Measurements from ENCODE around the gene DSPP. TPM values are rescaled to one million over a fixed set of nuclear protein-coding genes. Genes with fewer than 3 reads are reported as not detected.

The DSPP gene
- total and polyA plus RNA-seq, 2 of the 8 experiments (the other 6 are each of a cell fraction or from before 2014, with no cell fraction given): not detected

GRCh38 chr4:87608229-87608628, at the start of gene DSPP (continued):
- TF ChIP-seq CHD7 (IDR thresholded peaks at IDR 0.05; ENCODE audit: insufficient replicate concordance, low read length): no peak
- no peak for TF ChIP-seq CREB1 (IDR thresholded peaks at IDR 0.05)
- no peak for TF ChIP-seq POLR2AphosphoS5 (IDR thresholded peaks at IDR 0.05; ENCODE audit: low read depth, low read length)
- TF ChIP-seq JUND (IDR thresholded peaks at IDR 0.05; ENCODE audit: low read length): no peak
- TF ChIP-seq CBX5 (IDR thresholded peaks at IDR 0.05; ENCODE audit: low read depth, low read length): no peak
- no peak for TF ChIP-seq TBP (IDR thresholded peaks at IDR 0.05; ENCODE audit: low read depth, low read length)
- no peak for TF ChIP-seq SIRT6 (IDR thresholded peaks at IDR 0.05; ENCODE audit: low read length)
- TF ChIP-seq POU5F1 (IDR thresholded peaks at IDR 0.05; ENCODE audit: low read depth, low read length): no peak
- no peak for TF ChIP-seq RNF2 (IDR thresholded peaks at IDR 0.05; ENCODE audit: borderline replicate concordance, low read depth, low read length, missing control alignments, poor library complexity, severe bottlenecking)
